Esophagus (tissue), 2 donors: ENCODE measurements around the gene DET1. TPM values are rescaled to one million over a fixed set of nuclear protein-coding genes. Genes with fewer than 3 reads are reported as not detected.
"Not testable (repeated sequence)": the region's sequence is repeated elsewhere in the genome, so short reads cannot be mapped to it uniquely, and the experiment has no call there.

ENCODE experiments used
- H3K27ac ChIP-seq, 2 donors: one replicate each; pipeline ENCODE4 v1.5.1; 2013; ENCODE audit warnings: low read depth in 2 of 2, mild to moderate bottlenecking in 2 of 2, inconsistent platforms in 1 of 2, low read length in 1 of 2, moderate library complexity in 1 of 2
- H3K27me3 ChIP-seq, 2 donors: one replicate each; pipeline ENCODE4 v1.6.1; 2013; ENCODE audit warnings: low read length in 2 of 2, control low read depth in 1 of 2, mild to moderate bottlenecking in 1 of 2; ENCODE audit not compliant: insufficient read depth in 2 of 2, control insufficient read depth in 1 of 2
- H3K36me3 ChIP-seq, 2 donors: one replicate each; pipeline ENCODE4 v1.6.1; 2013; ENCODE audit warnings: low read length in 1 of 2; ENCODE audit not compliant: control insufficient read depth in 2 of 2, insufficient read depth in 2 of 2
- H3K4me1 ChIP-seq, 2 donors: one replicate each; pipeline ENCODE4 v1.6.1; 2013; ENCODE audit warnings: low read length in 1 of 2; ENCODE audit not compliant: control insufficient read depth in 2 of 2, insufficient read depth in 2 of 2
- H3K4me3 ChIP-seq, 2 donors: one replicate each; pipeline ENCODE4 v1.5.1; 2013; ENCODE audit warnings: low read length in 2 of 2, mild to moderate bottlenecking in 2 of 2, low read depth in 1 of 2, moderate library complexity in 1 of 2
- H3K9me3 ChIP-seq, 2 donors: one replicate each; pipeline ENCODE4 v1.6.1; 2013; ENCODE audit warnings: mild to moderate bottlenecking in 2 of 2, low read depth in 1 of 2, low read length in 1 of 2, moderate library complexity in 1 of 2; ENCODE audit not compliant: control insufficient read depth in 2 of 2, insufficient read depth in 1 of 2
- WGBS, 2 donors: extraction: QIAGEN DNeasy Blood & Tissue Kit; methylation state at CpG; one replicate each; pipeline ENCODE4 v1.1.7; 2013; 5-methylcytosine and 5-hydroxymethylcytosine counted together
- polyA plus RNA-seq, 2 donors: library from polyadenylated mRNA; stranded (reverse); fragments of 200-250 nt; gene quantifications; one replicate each; pipeline ENCODE4 v1.2.3, GENCODE V29; 2013
- donor health status: healthy with polysubstance abuse.
- donor health status: Bipolar disorder and iron deficiency.

Gene DET1
- polyA plus RNA-seq, 2 donors, result 0.82 to 0.92 TPM

- H3K4me1 ChIP-seq, result no peaks in the 10 kb centered on the region
- H3K36me3 ChIP-seq, result peaks cover 6 to 7% of the 10 kb centered on the region in 2 donors
- H3K9me3 ChIP-seq, result no peaks in the 10 kb centered on the region
- no peak overlapping the region for H3K4me3 ChIP-seq
- no peak overlapping the region for H3K27ac ChIP-seq
- WGBS, 2 donors, result 95 to 98% methylated on average over 3 of the region's 3 CpGs
- no peaks in the 10 kb centered on the region for H3K27me3 ChIP-seq
Measured at GRCh38 chr15:88533376-88533775, 13.1 kb downstream of the DET1 start.

GRCh38 chr15:88529021-88529630 is 17.4 kb downstream of the DET1 start:
- Histone ChIP-seq H3K27ac (no peak overlapping the region), H3K36me3 (peaks cover 6 to 7% of the 10 kb centered on the region in 2 donors), H3K4me1 (no peaks in the 10 kb centered on the region), H3K27me3 (no peaks in the 10 kb centered on the region), H3K9me3 (no peaks in the 10 kb centered on the region), H3K4me3 (no peak overlapping the region)
- 95 to 97% methylated on average over 1 of the region's 1 CpG for WGBS, 2 donors

GRCh38 chr15:88526247-88526879 is 20.1 kb downstream of the DET1 start:
- Histone ChIP-seq H3K27me3 (no peaks in the 10 kb centered on the region), H3K4me1 (no peaks in the 10 kb centered on the region), H3K36me3 (peaks cover 6 to 7% of the 10 kb centered on the region in 2 donors), H3K27ac (no peak overlapping the region), H3K4me3 (no peak overlapping the region), H3K9me3 (no peaks in the 10 kb centered on the region)

GRCh38 chr15:88525418-88525817 is 21.1 kb downstream of the DET1 start:
- Histone ChIP-seq H3K4me3 (no peak overlapping the region), H3K9me3 (no peaks in the 10 kb centered on the region), H3K4me1 (no peaks in the 10 kb centered on the region), H3K27me3 (no peaks in the 10 kb centered on the region), H3K36me3 (no peaks in the 10 kb centered on the region), H3K27ac (no peak overlapping the region)

GRCh38 chr15:88524094-88524493 is 22.4 kb downstream of the DET1 start:
- not testable (repeated sequence) for H3K9me3 ChIP-seq, H3K27me3 ChIP-seq, H3K4me3 ChIP-seq, H3K4me1 ChIP-seq, H3K36me3 ChIP-seq, H3K27ac ChIP-seq
- WGBS, 2 donors, result 94 to 97% methylated on average over 23 of the region's 23 CpGs

- H3K4me1 ChIP-seq, result no peaks in the 10 kb centered on the region
- no peaks in the 10 kb centered on the region for H3K27me3 ChIP-seq
- no peaks in the 10 kb centered on the region for H3K9me3 ChIP-seq
- H3K4me3 ChIP-seq, result no peak overlapping the region
- 60 to 74% methylated on average over 3 of the region's 3 CpGs for WGBS, 2 donors
- H3K27ac ChIP-seq, result no peak overlapping the region
- H3K36me3 ChIP-seq, result peaks cover 0 to 2% of the 10 kb centered on the region in 2 donors
Measured at GRCh38 chr15:88518903-88519302, 27.6 kb downstream of the DET1 start.

- H3K27me3 ChIP-seq, result no peaks in the 10 kb centered on the region
- no peak overlapping the region for H3K4me3 ChIP-seq
- no peak overlapping the region for H3K27ac ChIP-seq
- WGBS, 2 donors, result 89 to 91% methylated on average over 5 of the region's 5 CpGs
- no peaks in the 10 kb centered on the region for H3K4me1 ChIP-seq
- no peaks in the 10 kb centered on the region for H3K9me3 ChIP-seq
- peaks cover 0 to 9% of the 10 kb centered on the region in 2 donors for H3K36me3 ChIP-seq
Measured at GRCh38 chr15:88513195-88513594, 33.3 kb downstream of the DET1 start.

- H3K4me1 ChIP-seq, result no peaks in the 10 kb centered on the region
- H3K27me3 ChIP-seq, result no peaks in the 10 kb centered on the region
- WGBS, 2 donors, result 92 to 94% methylated on average over 5 of the region's 5 CpGs
- H3K27ac ChIP-seq, result no peak overlapping the region
- H3K9me3 ChIP-seq, result no peaks in the 10 kb centered on the region
- H3K36me3 ChIP-seq, result peaks cover 0 to 11% of the 10 kb centered on the region in 2 donors
- H3K4me3 ChIP-seq, result no peak overlapping the region
Measured at GRCh38 chr15:88512601-88513000, 33.9 kb downstream of the DET1 start.

GRCh38 chr15:88512078-88512477 is 34.4 kb downstream of the DET1 start:
- Histone ChIP-seq H3K4me1 (no peaks in the 10 kb centered on the region), H3K36me3 (peaks cover 0 to 12% of the 10 kb centered on the region in 2 donors), H3K9me3 (no peaks in the 10 kb centered on the region), H3K27ac (no peak overlapping the region), H3K27me3 (no peaks in the 10 kb centered on the region), H3K4me3 (no peak overlapping the region)
- WGBS, 2 donors, result 88 to 91% methylated on average over 3 of the region's 3 CpGs

GRCh38 chr15:88511161-88511560 is 35.3 kb downstream of the DET1 start:
- Histone ChIP-seq H3K36me3 (peaks cover 0 to 10% of the 10 kb centered on the region in 2 donors), H3K27ac (no peak overlapping the region), H3K9me3 (no peaks in the 10 kb centered on the region), H3K4me3 (no peak overlapping the region), H3K4me1 (no peaks in the 10 kb centered on the region), H3K27me3 (no peaks in the 10 kb centered on the region)
- WGBS, 2 donors, result 68 to 93% methylated on average over 2 of the region's 2 CpGs
